GM18505 (cell line): ENCODE data around the gene SKIC8.

Experiments
- ATAC-seq: cut with Tn5 transposase; IDR thresholded peaks from one replicate; pipeline ENCODE4 v1.9.1; 2021; ENCODE audit not compliant: unreplicated experiment
- POLR2A ChIP-seq: IDR thresholded peaks from 4 replicates; pipeline ENCODE4 v1.6.1; 2011; ENCODE audit warnings: borderline replicate concordance; ENCODE audit not compliant: insufficient read depth, insufficient read length; ENCODE audit errors: extremely low read depth

Gene SKIC8

DNA sequence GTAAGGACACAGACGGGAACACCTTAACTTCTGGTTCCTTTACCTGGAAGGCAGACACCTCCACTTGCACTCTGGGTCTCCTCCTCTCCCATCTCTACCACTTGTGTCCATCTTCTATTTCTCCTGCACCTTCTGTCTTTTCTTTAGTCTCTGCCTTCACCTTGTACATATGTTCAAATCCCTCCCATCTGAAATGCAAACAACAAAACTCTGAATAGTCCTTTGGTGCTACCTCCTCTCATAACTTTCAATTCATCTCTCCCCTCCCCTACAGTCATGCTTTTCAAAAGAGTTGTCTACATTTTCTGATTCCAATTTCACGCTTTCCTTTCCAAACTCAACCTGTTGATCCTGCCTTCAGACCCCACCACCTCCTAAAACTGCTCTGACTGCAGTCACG, 35.4 kb upstream of the SKIC8 start:
- ATAC-seq, result no peak

DNA sequence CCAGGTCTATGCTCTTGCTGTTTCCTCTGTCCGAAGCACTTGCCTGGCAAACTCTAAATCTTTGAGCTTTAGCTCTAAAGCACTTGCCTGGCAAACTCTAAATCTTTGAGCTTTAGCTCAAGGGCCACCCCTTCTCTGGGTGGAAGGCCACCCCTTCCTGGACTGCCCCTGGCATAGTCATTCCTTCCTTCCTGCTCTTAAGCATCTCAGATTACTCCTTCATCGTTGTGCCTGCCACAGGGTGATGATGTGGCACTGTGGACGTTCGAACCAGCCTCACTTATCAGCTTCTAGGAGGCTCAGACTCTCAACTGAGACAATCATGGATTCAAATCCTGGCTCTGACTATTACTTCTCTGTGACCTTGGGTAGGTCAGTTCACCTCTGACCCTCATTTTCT, 30.2 kb upstream of the SKIC8 start:
- TF ChIP-seq POLR2A, result no peak
- no peak for ATAC-seq

More for the DNA sequence above, 35.4 kb upstream of the SKIC8 start:
- TF ChIP-seq POLR2A, result no peak

DNA sequence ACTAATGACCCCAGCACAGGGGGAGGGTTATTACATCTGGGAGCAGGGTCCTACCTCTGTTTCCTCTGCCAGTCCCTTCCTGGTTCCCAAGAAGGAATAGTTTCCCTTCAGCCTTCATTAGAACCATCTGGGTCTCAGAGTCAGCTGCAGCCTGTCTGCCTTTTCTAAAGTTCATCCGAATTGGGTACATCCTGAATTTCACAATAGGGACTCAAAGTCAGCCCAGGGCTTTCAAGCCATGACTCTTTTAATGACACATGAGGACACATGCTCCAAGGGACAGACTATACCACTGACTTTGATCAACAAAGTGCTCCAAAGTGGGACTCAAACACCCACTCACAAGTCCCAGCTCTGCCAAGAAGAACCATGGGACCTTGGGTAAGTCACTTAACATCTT, 28.1 kb upstream of the SKIC8 start:
- TF ChIP-seq POLR2A, result no peak
- ATAC-seq, result no peak

DNA sequence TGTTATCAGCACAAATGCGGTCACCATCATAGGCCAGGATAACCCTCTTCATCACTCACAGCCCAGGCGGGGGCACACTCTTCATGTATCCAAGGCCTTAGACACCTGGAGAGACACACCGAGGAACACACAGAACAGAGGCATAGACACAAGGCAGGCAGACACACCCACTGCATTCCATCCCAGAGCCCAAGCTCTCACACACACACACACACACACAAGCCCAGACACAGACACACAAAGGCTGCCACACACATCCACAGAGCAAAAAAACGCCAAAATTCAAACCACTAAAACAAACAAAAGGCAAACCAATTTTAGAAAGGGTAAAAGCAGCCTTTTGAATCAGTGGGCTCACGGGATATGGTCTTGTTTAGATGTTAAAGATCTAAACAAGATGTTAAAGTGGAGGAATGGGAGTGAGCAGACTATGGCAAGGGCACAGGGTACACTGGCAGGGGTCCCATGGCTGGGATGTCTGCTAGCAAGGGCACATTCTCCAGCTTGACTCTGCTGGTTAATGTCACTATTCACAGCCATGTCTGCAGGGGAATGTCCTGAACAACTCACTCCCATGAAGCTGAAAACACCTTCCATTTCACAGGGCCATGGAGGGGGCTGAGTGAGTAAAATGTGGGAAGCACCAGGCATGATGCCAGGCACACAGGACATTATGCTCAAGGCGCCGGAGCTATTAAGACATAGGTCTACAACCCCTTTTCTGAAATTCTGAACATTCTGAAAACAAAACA, 25.9 kb upstream of the SKIC8 start:
- ATAC-seq, result no peak
- no peak for TF ChIP-seq POLR2A

DNA sequence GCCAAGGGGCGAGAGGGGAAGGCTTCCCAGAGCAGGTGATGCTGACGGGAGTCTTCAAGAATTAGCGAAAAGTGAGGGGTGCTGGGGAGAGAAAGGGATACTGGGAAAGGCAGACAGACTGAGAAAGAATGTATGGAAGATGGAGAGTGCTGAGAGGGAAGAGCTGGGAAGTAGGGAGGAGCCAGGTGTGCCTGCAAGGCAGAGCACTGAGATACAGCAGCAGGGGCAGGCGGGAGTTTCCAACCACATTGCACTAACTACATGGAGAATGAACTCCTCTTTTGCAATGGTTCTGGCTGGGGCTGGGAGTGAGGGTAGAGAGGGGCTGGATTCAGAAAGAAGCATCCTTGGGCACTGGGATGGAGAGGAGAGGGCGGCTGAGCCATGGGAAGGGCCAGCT, 24.7 kb upstream of the SKIC8 start:
- ATAC-seq, result no peak
- TF ChIP-seq POLR2A, result no peak

DNA sequence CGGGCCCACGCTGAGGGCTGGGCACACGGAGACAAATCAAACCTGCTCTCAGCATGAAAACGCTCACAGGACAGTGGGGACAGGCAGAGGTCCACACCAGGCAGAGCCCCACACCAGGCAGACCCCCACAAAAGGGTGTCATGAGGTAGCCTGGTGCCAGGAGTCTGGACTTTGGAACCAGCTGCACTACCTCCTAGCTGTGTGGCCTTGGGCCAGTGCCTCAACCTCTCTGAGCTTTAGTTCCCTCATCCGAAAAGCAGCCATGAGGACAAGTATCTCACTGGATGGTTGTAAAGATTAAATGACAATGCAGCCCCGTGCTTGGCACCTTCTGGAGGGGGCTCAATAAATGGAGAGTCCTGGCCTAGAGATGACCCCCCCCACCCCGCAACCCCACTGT, 24.3 kb upstream of the SKIC8 start:
- no peak for TF ChIP-seq POLR2A
- ATAC-seq, result no peak

DNA sequence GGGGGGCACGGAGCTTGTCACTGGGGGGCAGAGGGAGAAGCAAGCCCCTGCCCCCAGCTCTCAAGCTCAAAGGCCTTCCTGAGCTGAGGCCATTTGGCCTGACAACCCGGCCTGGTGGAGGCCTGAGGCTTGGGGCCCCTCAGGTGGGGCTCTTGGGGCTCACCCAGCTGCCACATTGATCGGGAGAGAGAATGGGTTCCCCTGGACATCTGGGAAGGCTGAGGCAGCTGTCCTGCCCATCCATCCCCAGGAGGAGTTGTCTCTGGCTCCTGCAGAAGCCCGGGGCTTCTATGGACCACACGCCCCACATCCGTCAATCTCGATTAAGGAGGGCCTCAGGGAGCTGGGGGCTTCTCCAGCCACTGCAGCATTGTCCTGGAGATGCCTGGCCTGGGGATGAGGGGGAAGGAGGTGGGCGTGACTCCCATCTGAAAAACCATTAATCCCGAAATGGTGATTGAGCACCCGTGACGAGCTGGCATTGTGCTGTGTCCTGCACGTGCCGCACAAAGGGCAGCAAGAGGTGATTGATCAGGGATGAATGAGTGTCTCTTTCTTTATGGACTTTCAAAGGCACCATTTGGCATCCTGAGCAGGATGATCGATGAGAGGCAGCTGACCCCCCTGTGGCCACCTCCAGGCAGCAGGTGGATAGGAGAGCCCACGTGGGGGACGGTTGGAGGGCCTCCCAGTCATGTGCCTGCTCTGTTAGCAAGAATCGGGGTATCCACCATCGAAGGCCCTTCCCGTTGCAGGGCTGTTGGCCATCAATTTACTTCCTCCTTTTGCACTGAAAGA, 23.5 kb upstream of the SKIC8 start:
- TF ChIP-seq POLR2A, result no peak
- ATAC-seq, result no peak

DNA sequence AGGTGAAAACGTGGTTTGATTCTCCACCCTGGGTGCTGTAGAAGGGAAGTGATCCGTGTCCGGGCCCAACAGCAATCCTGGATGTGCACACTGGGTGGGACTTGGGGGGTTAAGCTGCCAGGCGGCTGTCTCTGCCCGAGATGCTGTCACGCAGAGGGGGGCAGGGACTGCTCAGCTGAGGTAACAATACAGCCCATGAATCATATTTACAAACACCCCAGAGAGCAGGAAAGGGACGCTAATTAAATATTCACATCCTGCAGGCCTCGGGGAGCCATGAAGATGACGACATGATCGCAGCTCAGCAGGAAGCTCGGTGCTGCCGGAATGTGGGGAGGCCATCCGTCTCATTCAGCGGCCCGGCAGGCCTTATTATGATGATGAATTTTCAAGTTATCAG, 22.8 kb upstream of the SKIC8 start:
- no peak for TF ChIP-seq POLR2A
- ATAC-seq, result no peak

DNA sequence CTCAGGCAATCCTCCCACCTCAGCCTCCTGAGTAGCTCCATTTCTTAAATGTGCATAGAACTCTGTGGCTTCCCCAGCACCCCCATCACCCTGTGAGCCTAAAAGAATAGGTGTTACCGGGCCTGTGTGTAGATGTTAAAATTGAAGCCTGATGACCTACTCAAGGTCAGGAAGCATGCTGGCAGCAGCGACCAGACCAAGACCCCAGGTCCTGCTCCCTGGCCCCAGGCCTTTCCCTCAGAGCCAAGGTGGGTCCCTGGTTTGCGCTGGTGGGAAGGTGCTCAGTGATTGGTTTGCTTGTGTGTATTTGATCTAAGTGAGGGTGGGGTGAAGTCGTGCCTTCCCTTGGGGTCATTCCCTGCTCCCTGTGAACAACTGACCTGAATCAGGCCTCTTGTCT, 22.4 kb upstream of the SKIC8 start:
- no peak for TF ChIP-seq POLR2A
- no peak for ATAC-seq

DNA sequence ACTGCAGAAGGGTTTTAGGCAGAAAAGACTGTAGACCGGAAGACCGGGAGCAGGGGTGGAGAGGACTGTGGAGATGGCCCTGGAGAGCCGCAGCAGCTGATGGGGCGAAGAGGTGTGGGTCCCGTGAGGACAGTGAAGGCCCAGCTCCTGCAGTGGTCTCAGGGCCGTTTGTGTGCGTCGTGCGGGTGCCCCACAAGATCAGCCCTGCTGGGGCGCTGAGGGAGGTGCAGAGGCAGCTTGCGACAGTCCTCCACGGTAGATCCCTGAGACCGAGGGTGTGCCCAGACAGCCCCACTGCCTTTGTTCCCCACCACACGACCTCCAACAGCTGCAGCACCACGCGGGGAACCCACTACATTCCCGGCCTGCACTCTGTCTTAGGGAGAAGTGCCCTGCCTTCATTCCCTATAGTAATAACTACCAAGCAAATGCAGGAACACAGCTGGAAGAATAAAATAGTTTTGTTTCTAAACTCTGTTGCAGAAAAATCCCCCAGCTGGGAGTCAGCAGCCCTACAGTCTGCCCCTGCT, 21.7 kb upstream of the SKIC8 start:
- TF ChIP-seq POLR2A, result no peak
- ATAC-seq, result no peak

DNA sequence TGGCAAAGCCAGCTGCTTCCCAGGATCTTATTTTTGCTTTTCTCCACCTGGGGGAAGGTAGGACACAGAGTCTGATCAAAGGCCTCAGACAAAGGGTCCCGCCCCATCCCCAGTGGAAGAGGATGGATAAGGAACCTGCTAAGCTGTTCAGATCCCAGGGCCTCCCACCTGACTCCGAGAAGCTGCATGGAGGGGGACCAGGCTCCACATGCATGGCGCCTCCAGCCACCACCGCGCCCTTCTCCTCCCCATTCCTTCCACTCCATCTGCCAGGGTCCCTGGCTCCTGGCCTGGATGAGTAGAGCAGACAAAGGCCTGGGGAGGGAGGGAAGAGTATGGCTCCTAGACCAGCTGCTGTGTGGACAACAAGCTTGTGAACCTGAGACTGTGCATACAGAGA, 20.8 kb upstream of the SKIC8 start:
- no peak for ATAC-seq
- no peak for TF ChIP-seq POLR2A

DNA sequence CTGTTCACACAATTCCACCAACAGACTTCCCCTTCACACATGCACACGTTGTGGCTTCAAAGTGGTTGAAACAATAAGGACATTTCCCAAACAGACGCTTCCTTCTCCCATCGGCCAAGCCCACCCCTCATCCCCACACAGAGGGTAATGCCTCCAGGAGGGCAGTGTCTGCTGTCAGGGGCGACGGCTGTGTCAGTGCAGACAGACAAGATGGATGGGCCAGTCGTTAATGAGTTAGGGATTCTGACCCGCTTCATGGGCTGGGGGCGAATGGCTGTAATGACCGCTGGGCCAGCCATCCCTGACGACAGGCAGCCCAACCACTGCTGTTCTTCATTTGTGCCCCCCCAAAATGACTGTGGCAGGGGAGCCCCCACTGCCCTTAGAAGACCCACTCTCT, 20.2 kb upstream of the SKIC8 start:
- no peak for ATAC-seq
- no peak for TF ChIP-seq POLR2A

DNA sequence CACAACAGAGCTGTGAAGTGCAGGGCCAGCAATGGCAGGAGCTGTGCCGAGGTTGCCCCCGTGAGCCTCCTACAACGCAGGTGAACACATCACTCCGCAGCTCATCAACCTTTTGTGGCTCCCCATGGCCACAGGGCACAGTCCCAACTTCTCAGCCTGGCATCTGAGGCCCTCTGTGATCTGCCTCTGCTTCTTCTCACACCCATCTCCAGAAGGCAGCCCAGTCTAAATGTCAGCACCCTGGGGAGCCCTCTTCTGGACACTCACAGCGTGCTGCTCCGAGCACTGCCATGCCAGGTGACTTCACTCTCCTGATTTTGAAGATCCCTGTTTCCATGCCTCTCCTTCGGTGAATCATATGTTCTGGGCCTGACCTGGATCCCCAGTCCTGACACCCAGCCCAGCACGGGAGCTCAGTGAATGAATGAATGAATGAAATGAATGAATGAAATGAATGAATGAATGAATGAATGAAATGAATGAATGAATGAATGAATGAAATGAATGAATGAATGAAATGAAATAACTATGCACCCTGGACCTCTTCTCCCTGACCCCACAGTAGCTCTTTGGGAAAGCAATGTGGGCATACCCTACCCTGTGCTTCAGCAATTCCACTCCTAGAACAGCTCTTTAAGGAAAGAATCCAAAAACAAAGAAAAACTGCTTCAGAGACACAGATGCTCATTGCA, 17.9 kb upstream of the SKIC8 start:
- TF ChIP-seq POLR2A, result no peak
- ATAC-seq, result no peak

DNA sequence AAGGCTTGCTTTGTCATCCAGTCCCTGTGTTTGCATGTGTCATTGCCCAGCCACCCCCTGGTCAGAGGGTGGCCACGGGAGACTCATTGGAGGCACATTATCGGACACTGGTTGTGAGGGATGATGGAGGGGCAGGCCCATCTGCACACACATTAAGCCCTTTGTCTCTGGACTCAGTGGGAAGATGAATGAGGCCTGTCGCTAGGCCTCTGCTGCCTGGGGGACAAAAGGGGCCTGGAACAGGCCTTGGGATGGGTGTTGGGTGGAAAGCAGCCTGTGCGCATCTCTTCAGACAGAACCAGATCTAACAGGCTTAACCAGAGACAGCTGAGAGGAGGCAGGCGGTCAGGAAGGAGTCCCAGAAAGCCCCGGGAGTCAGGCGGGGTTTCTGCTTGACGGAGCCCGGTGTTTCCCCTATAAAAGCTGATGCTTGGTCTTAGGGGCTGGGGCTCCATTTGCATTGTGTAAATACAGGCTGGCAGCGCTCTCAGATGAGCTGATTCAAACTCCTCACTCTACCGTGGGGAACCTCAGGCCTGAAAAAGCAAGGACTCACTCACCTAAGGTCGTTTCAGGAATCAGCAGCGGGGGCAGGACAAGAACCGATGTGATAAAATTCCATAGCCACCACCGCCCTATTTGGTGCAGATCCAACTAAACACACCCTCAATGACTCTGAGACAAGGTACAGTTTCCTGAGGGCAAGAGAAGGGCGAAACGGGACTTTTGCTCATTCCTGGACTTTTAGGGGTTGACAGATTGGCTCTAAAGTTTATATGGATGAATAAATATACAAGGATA, 17.1 kb upstream of the SKIC8 start:
- TF ChIP-seq POLR2A, result no peak
- no peak for ATAC-seq
